Muscle layer of duodenum (tissue), 2 donors: ENCODE results near the gene SESN1.
"Not testable (repeated sequence)": the region's sequence is repeated elsewhere in the genome, so short reads cannot be mapped to it uniquely, and the experiment has no call there.

Experiments
- H3K27ac ChIP-seq: one replicate; pipeline ENCODE4 v1.7.0; 2013; ENCODE audit warnings: mild to moderate bottlenecking, low read length
- H3K27me3 ChIP-seq: one replicate; pipeline ENCODE4 v1.7.0; 2013; ENCODE audit warnings: low read depth, mild to moderate bottlenecking, control low read depth, low read length
- H3K36me3 ChIP-seq, 2 donors: one replicate each; pipeline ENCODE4 v1.7.0; 2013; ENCODE audit warnings: low read length in 2 of 2, control low read depth in 1 of 2, mild to moderate bottlenecking in 1 of 2; ENCODE audit not compliant: insufficient read depth in 2 of 2, control insufficient read depth in 1 of 2
- H3K4me1 ChIP-seq, 2 donors: one replicate each; pipeline ENCODE4 v1.7.0; 2013; ENCODE audit warnings: low read length in 2 of 2, mild to moderate bottlenecking in 2 of 2, control low read depth in 1 of 2, moderate library complexity in 1 of 2; ENCODE audit not compliant: insufficient read depth in 2 of 2, control insufficient read depth in 1 of 2
- H3K4me3 ChIP-seq, 2 donors: one replicate each; pipeline ENCODE4 v1.7.0; 2013; ENCODE audit warnings: low read length in 2 of 2, low read depth in 1 of 2, mild to moderate bottlenecking in 1 of 2
- H3K9me3 ChIP-seq, 2 donors: one replicate each; pipeline ENCODE4 v1.7.0; 2013; ENCODE audit warnings: low read length in 2 of 2, control low read depth in 1 of 2, mild to moderate bottlenecking in 1 of 2; ENCODE audit not compliant: control insufficient read depth in 1 of 2
- donor health status: healthy.

Gene SESN1

GRCh38 chr6:109094416-109095035 lies at the start of gene SESN1:
TSS of gene SESN1 (minus strand) at chr6:109094846. CDS start at chr6:109094073, 773 bp downstream.
- peak within 1 kb of the TSS; percentile 84 to 92 for H3K4me3 ChIP-seq
- peaks cover 10 to 30% of the 10 kb centered on the region in 2 donors for H3K4me1 ChIP-seq
- H3K9me3 ChIP-seq: no peaks in the 10 kb centered on the region
- no peaks in the 10 kb centered on the region for H3K27me3 ChIP-seq
- H3K36me3 ChIP-seq: peaks cover 0 to 4% of the 10 kb centered on the region in 2 donors
- H3K27ac ChIP-seq: peak within 1 kb of the TSS; percentile 99

- Histone ChIP-seq H3K9me3 (no peaks in the 10 kb centered on the region), H3K4me1 (no peaks in the 10 kb centered on the region), H3K27ac (no peak overlapping the region), H3K27me3 (no peaks in the 10 kb centered on the region), H3K36me3 (peaks cover 0 to 5% of the 10 kb centered on the region in 2 donors), H3K4me3 (no peak overlapping the region)
These were observed 48.5 kb upstream of the SESN1 start for GRCh38 chr6:109143191-109143590.

- H3K36me3 ChIP-seq, H3K27ac ChIP-seq, H3K27me3 ChIP-seq, H3K4me1 ChIP-seq, H3K9me3 ChIP-seq, H3K4me3 ChIP-seq: not testable (repeated sequence)
These were observed 47.4 kb upstream of the SESN1 start for GRCh38 chr6:109142067-109142466.

- H3K27me3 ChIP-seq: no peaks in the 10 kb centered on the region
- no peak overlapping the region for H3K4me3 ChIP-seq
- peaks cover 0 to 5% of the 10 kb centered on the region in 2 donors for H3K36me3 ChIP-seq
- no peaks in the 10 kb centered on the region for H3K9me3 ChIP-seq
- H3K4me1 ChIP-seq: no peaks in the 10 kb centered on the region
- H3K27ac ChIP-seq: no peak overlapping the region
These were observed 44.5 kb upstream of the SESN1 start for GRCh38 chr6:109139109-109139508.

- H3K27me3 ChIP-seq, H3K27ac ChIP-seq, H3K9me3 ChIP-seq, H3K36me3 ChIP-seq, H3K4me1 ChIP-seq, H3K4me3 ChIP-seq: not testable (repeated sequence)
These were observed 41.9 kb upstream of the SESN1 start for GRCh38 chr6:109136530-109136929.

GRCh38 chr6:109136039-109136438 lies 41.4 kb upstream of the SESN1 start:
- not testable (repeated sequence) for H3K27me3 ChIP-seq, H3K4me3 ChIP-seq, H3K4me1 ChIP-seq, H3K36me3 ChIP-seq, H3K27ac ChIP-seq, H3K9me3 ChIP-seq

GRCh38 chr6:109135600-109135999 lies 41.0 kb upstream of the SESN1 start:
- not testable (repeated sequence) for H3K36me3 ChIP-seq, H3K4me1 ChIP-seq, H3K9me3 ChIP-seq, H3K4me3 ChIP-seq, H3K27ac ChIP-seq, H3K27me3 ChIP-seq

GRCh38 chr6:109130065-109130464 lies 35.4 kb upstream of the SESN1 start:
- no peak overlapping the region for H3K4me3 ChIP-seq
- H3K27ac ChIP-seq: no peak overlapping the region
- no peaks in the 10 kb centered on the region for H3K36me3 ChIP-seq
- H3K4me1 ChIP-seq: no peaks in the 10 kb centered on the region
- no peaks in the 10 kb centered on the region for H3K9me3 ChIP-seq
- H3K27me3 ChIP-seq: no peaks in the 10 kb centered on the region

GRCh38 chr6:109125504-109125903 lies 30.9 kb upstream of the SESN1 start:
- Histone ChIP-seq H3K9me3 (no peaks in the 10 kb centered on the region), H3K27me3 (no peaks in the 10 kb centered on the region), H3K36me3 (no peaks in the 10 kb centered on the region), H3K4me1 (peaks cover 0 to 10% of the 10 kb centered on the region in 2 donors), H3K4me3 (no peak overlapping the region), H3K27ac (no peak overlapping the region)

GRCh38 chr6:109124219-109124618 lies 29.6 kb upstream of the SESN1 start:
- H3K4me1 ChIP-seq: peaks cover 0 to 10% of the 10 kb centered on the region in 2 donors
- no peaks in the 10 kb centered on the region for H3K27me3 ChIP-seq
- H3K9me3 ChIP-seq: no peaks in the 10 kb centered on the region
- no peaks in the 10 kb centered on the region for H3K36me3 ChIP-seq
- H3K4me3 ChIP-seq: no peak overlapping the region
- H3K27ac ChIP-seq: no peak overlapping the region

GRCh38 chr6:109121411-109121810 lies 26.8 kb upstream of the SESN1 start:
- Histone ChIP-seq H3K27ac (no peak overlapping the region), H3K27me3 (no peaks in the 10 kb centered on the region), H3K4me3 (no peak overlapping the region), H3K36me3 (no peaks in the 10 kb centered on the region), H3K4me1 (peaks cover 0 to 10% of the 10 kb centered on the region in 2 donors), H3K9me3 (no peaks in the 10 kb centered on the region)

GRCh38 chr6:109118871-109119354 lies 24.3 kb upstream of the SESN1 start:
- Histone ChIP-seq H3K4me1 (peaks cover 0 to 10% of the 10 kb centered on the region in 2 donors), H3K27ac (no peak overlapping the region), H3K4me3 (no peak overlapping the region), H3K36me3 (no peaks in the 10 kb centered on the region), H3K27me3 (no peaks in the 10 kb centered on the region), H3K9me3 (no peaks in the 10 kb centered on the region)
